ENCODE results near the gene DSC1.

GRCh38 chr18:31185186-31185950, 22.7 kb upstream of the DSC1 start:
- TF ChIP-seq POLR2A (IDR thresholded peaks at IDR 0.05) = no peak
- no peak for TF ChIP-seq CTCF (IDR thresholded peaks at IDR 0.05)
